Spleen (tissue), 7 donors: ENCODE data around the gene MACROD2.

ENCODE experiments used
- CTCF ChIP-seq, 11 experiments: fragments of 200-600 bp in 7 of 11; fragments of 450-650 bp in 4 of 11; sonication (generic) in 4 of 11; IDR thresholded peaks in 8 of 11; conservative IDR thresholded peaks in 3 of 11; 1 replicate in 7 of 11; 2 replicates in 4 of 11; pipeline versions ENCODE4 v1.4.0 to v1.8.0; 2016 to 2021; ENCODE audit warnings: antibody characterized with exemption in 11 of 11, inconsistent platforms in 4 of 11, mild to moderate bottlenecking in 1 of 11
- POLR2A ChIP-seq, 3 donors: fragments of 450-650 bp; IDR thresholded peaks; one replicate each; pipeline ENCODE4 v1.5.1; 2017; ENCODE audit warnings: antibody characterized with exemption in 3 of 3, mild to moderate bottlenecking in 1 of 3
- donor health status: DM: no; HTN: no; CAD: no; lungs with moderate emphysema.
- donor health status: DM: no; HTN: no; CAD: no.
- donor health status: DM: no; HTN: no; CAD: no.

- no peak for TF ChIP-seq CTCF (IDR thresholded peaks at IDR 0.05 in 8 of 11, conservative IDR thresholded peaks at IDR 0.05 in 3 of 11)
- no peak for TF ChIP-seq POLR2A (IDR thresholded peaks at IDR 0.05)
Observed at GRCh38 chr20:14861028-14861699, 865.8 kb downstream of the MACROD2 start.
